Stimulated activated CD8-positive, alpha-beta memory T cell treated with anti-CD3 and anti-CD28 coated beads, Interleukin-7, amount 100 ng/mL, for 48 hours (primary cell): Measurements from ENCODE around the gene TSPAN3.

Experiments used
- DNase-seq, 2 donors: peaks; one replicate each; pipeline ENCODE4 v3.0.0-alpha.2; 2020; ENCODE audit warnings: low read depth in 1 of 2; ENCODE audit errors: extremely low read depth in 1 of 2

Gene TSPAN3

DNA sequence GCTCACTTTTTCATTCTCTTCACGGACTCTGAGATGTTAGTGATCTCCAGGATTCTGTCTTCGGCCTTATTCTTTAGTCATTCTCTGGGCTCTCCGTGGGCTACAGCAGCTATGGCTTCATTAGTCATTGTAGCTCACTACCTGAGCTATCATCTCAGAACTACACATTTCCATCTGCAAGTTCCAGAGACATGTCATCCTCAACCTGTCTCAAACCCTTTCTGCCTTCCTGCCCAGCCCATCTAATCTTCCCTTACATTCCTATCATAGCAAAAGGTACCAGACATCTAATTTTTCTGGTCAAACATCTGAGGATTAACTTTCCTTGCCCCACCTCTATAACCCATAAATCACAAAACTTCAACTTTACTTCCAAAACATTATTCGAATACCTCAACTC is 13.2 kb downstream of the TSPAN3 start:
- no peak for DNase-seq

DNA sequence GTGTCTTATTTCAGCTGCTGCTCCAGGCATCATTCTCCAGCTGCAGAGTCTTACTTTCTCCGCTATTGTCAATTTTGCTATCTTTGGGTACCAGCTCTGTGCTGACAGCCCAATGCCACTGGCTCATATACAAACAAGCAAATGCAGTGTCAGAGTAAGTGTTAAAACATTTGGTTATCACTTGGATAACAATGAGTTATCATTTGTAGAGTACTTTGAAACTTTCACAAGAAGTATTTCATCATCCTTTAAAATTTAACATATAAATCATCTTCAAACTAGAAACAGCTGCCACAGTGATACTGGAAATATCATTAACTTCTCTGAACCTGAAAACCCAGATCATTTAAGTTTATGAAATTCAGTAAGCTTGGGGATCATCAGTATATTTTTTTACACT is 13.8 kb downstream of the TSPAN3 start:
- no peak for DNase-seq

DNA sequence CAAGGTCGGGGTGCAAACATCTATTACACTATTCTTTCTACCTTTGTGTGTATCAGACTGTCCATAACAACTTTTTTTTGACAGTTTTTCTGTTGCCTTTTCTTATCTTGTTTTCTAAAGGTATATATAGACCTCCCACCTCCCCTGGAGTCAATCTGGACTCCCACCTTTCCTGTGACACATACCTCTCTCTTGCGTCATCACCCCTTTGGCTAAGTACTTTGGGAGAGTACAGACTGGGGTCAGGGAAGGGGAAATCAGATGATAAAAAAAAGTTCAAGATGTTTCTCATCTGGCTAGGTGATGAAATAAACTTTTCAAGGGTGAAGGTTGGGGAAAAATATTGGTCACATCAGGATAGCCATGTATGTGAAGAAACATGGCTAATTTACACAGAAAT is 17.2 kb downstream of the TSPAN3 start:
- no peak for DNase-seq

DNA sequence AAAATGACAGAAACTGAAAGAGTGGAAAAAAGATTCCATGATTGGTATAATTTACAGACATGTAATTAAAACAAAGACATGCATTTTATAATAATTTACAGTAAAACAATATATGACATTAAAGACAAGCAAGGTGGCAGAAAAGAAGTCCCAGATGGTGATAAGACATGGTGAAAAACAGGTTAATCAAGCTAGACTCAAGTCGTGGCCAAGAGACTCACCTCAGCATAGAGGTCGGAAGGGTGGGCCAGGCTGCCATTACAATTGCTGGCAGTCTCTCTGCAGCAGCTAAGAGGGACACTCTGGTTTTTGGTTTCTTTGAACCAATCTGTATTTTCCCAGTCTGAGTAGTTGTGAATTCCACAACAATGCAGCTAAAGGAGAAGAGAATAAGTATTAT is 18.4 kb downstream of the TSPAN3 start:
- no peak for DNase-seq

DNA sequence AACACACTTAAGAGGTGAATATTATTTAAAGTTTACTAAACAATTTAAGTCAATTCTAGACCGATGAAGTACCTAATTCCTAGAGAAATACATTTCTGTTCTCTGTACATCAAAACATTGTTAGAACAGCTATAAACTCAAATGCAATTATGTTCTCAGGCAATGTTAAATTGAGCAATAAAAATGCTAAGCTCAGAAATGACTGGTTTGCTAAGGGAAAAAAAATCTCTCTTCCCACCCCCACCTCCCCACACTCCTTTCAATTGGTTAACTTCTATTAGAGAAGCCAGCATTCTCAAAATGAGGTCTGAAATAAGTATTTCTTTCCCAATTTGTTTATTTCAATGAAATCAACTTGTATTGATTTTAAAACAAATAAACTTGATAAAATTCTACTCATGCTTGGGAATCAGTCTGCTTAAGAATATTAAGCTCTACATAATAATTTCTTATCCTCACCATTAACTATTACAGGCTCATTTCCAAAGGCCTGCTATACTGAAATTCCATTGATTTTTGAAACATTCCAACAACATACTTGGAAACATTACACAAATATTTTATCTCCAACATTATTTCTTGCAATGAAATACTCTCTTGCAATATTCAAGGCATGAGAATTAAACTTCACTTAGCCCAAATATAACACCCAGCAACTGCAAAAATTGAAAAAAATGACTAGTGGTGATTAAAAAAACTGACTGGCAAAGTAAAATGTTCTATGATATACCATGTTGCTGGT is 22.6 kb downstream of the TSPAN3 start:
- DNase-seq: no peak

DNA sequence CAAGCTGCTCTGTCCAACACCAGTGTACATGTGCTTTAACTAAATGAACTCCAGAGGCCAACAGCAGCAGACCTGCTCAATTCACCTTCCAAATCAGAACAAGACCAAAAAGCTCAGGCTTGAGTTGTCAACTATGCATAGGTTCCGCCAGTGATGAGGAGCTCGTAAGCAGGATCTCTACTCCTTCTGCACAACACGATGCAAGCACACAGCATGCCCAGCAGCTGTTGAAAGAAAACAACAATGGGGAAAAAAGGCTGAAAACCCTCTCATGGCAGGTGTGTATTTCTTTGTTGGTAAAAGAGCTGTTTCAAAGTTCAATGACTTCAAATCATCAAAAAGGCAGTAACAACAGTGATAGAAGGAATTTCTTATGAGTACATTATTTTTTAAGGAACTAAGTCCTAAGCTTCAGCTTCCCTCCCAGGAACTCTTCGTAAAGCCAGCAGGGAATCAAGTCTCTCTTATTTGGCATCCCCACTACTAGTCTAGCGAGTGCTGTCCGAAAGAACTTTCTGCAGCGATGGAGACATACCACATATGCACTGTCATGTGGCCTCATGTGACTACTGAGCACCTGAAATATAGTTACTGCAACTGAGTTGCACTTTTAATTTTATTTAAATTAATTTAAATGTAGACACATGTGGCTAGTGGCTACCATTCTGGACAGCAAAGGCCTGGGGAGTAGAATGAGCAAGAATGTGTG is 24.1 kb downstream of the TSPAN3 start:
- DNase-seq: no peak

DNA sequence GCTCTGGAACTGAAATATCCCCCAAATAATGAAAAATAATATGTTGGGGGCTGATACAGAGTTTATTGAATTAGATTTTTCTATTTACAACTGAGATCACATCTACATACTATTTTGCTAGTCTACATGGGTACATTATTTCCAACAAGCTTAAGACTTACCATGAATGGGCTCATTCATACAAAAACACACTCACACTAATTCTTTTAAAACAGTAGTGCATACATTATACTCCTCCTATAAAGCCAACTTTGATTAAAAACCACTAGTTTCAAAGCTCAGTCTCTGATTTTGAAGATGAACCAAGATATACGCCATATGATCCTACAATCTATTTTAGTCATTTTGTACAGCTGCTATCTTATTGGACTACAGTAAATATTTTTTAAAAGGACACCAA is 24.9 kb downstream of the TSPAN3 start:
- no peak for DNase-seq

DNA sequence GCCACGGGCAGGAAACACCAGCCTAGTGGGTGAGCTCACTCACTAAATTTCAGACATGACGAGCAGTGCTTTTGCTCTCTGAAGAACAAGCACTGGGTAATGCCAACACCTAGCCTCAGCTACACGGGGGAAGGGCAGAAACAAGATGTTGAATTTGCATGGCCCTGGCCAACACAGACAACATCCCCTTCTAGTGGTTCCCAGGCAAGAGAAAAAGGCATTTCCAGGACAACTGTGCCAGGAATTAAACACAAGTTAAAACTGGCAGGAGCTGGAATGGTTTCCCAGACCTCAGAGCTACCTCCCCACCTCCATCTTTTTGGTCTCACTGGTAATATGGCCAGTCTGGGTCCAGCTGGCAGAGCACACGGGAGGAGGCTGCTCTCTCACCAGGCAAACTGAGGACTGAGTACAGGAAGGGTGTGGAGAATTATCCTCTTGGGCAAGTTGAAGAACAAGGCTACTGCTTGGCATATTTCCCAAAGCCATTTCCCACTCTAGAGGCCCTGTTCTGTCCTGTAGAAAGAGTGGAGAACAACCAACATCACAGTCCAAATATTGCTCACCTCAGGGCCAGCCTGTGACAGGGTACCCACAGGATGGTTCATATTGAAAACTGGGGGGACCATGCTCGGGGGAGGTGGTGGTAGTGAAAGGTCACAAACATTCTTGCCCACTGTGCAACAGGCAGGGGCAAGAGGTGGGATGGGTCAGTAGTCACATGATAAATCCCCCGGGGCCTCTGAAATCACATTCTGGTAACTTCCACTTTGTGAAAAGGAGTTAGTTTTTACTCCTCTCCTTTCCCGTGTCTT is 26.5 kb downstream of the TSPAN3 start:
- DNase-seq: no peak

DNA sequence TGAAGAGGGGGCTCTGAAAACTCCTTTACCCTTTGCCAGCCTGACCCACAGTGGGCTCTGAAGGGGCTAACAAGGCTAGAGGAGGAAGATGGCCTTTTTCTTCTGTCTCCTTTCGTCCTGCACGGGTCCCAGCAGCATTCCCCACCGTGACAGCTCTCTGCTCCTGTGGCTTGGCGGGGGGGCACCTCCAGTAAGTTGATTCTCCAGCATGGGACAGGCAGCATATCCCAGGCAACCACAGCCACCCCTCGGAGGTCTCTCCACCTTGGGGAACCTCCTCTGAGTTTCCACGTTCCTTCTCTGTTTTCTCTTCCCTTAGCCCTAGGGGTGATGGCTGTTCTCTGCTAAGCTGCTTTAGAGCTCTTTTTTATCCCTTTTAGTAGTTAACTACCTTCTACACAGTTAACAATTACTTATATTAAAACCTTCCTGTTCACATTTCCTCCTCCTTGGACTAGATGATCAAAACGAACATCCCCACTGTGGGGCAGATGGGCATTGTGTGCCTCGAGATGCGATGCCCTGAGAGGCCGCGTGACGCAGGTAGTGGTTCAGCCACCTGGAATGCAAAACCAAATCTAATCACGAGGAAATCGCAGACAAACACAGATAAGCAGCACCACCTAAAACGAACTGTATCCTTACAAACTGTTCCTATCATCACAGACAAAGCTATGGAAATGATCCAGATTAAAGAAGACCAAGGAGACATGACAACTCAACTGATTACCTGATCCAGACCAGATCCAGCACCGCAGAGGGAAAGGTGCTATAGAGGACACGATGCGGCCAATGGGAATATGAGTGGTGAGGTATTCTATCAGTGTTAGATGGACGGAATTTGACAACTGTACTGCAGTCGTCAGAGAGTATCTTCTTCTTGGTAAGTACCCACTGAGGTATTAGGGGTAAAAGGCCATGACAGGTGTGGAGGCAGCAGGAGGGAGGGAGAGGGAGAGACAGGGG is 27.7 kb downstream of the TSPAN3 start:
- no peak for DNase-seq

DNA sequence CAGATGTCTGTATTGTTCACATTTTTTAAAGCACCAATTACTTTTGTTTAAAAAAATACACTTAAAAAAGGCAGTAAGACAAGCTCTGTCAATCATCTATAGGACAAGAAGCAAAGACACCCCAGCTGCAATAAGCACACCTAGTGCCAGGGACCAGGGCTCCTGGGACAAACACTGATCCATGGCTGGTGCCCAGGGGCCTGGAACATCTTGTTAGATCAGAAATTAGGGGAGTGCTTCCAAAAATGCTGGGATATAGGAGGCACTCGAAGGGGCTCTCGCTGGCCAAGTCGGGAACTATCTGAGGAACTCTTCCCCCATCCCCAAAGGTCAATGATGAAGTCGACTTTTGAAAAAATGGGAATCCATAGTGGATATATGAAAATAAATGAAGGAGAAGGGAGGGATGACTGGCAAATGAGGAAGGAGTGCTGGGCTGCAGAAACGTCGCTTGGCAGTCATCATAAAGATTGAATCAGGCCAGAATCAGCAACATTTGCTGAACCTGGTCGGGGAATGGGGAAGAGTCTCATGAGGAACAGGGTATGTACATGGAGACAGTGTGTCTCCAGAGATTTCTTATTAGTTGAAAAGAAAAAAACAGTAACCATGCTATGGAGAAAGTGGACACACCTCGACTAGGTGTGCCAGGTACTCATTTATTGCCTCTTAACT is 28.5 kb downstream of the TSPAN3 start:
- DNase-seq: no peak

DNA sequence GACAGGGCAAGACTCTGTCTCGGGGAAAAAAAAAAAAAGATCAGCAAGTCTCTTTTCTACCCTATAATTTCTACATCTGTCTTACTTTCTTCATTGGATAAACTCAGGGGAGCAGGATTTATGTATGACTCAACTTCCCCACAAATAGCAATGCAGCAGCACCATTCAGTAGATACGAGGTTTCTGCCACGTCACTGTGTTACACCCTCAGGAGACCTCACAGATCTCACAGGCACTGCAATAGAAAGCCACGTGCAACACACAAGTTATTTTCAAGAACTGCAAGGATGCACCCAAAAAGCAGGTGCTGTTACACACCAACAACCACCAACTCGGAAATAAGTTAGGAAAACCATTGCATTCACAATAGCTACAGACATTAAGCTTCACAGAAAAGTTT is 30.2 kb downstream of the TSPAN3 start:
- DNase-seq: no peak

DNA sequence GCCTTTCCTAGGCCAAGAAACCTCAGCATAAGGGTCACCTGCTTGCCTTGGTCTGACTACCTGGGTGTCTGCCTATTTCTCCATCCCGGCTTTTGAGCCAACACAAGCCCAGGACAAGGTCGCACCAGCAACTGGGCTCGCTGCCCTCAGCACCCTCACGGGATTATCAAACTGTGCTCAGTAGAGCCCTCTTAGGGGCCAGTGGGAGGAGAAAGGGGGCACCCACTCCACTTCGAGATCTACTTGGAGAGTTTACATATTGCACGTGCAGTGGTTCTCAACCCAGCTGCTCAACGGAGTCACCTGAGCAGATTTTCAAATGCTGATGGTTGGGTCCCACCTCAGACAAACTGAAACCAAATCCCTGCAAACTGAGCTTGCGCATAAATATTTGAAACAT is 31.1 kb downstream of the TSPAN3 start:
- DNase-seq: no peak

DNA sequence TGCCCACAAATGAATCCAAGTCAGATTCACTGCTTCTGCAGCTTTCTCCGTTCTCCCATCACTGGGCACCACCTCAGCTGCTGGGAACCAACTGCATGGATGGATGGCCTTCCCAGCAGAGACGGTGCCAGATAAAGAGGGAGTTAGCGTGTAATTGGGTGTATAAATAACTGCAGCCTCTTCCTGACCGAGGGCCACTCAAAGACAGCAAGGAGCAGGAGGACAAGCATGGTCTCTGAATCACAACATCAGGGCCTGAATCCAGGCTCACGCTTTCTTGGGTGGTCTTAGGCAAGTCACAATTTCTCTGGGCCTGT is 31.7 kb downstream of the TSPAN3 start:
- no peak for DNase-seq

DNA sequence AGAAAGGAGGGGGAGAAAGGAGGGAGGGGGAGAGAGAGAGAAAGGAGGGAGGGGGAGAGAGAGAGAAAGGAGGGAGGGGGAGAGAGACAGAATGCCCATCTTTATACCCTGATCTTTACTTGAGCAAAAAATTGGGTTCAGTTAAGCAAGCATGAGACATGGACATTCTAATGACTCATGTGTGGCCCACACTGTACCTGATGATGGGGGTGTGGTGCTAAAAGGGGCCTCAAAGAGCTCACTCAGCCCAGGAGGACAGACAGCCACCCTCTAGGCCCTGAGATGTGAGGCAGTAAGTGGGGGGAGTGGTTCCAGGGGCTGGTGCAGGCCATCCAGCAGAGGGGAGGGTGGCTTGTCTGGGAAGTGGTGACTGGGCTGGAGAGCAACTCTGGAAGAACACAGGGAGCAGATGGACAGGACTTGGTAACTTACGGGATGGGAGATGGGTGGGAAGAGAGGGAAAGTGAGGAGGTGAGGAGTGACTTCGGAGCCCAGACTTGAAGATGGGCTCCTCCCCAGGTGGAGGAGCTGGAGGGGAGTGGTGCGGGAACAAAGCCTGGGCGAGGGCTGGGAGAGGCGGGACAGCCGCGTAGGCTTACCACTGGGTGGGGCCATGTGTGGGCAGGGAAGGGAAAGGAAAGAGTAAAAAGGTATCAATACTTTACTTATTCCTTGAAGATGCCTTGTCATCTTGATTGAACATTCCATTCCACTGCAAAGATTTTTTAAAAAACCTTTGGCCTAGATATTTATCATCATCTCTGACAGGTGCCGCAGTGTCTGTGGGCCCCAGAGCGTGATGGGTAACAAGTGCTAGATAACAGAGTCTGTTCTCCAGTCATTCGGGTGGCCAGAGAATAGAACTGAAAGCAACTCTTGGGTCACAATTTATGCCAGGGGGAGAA is 32.3 kb downstream of the TSPAN3 start:
- no peak for DNase-seq

DNA sequence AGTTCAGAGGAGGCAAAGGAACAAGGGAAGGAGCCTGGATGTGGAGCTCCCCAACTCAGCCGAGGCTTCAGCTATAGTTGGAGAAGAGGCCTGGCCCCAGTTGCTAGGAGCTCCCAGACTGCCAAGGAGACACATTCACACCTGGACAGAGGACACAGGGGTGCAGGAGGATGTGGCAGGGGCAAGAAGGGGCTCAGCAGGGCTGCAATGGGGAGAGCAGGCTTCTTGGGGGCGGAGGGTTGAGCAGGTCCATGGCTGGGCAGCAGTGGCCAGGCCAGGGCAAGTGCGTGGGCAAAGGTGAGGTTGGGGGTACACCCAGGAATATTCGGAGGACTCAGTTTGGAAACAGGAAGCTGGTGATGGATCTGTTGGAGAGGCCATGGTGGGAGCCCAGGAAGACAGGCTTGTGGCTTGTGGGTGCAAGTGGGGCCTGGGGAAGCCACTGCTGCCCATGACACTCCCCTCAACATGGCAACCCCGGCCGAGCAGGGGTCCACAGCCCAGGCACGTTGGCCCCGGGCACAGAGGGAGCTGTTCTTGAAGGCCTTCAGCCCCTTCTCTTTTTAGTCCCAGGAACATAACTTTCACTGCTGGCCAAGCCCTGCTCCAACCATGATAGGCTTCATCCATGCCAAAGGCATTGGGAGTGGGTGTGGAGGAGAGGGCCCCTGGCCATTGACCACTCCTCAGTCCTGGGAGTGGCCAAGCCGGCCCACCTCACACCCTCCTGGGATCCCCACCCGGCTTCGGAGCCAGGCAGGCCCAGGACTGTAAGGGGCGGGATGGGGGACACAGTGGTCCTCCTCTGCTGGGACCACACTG is 33.3 kb downstream of the TSPAN3 start:
- DNase-seq: no peak

DNA sequence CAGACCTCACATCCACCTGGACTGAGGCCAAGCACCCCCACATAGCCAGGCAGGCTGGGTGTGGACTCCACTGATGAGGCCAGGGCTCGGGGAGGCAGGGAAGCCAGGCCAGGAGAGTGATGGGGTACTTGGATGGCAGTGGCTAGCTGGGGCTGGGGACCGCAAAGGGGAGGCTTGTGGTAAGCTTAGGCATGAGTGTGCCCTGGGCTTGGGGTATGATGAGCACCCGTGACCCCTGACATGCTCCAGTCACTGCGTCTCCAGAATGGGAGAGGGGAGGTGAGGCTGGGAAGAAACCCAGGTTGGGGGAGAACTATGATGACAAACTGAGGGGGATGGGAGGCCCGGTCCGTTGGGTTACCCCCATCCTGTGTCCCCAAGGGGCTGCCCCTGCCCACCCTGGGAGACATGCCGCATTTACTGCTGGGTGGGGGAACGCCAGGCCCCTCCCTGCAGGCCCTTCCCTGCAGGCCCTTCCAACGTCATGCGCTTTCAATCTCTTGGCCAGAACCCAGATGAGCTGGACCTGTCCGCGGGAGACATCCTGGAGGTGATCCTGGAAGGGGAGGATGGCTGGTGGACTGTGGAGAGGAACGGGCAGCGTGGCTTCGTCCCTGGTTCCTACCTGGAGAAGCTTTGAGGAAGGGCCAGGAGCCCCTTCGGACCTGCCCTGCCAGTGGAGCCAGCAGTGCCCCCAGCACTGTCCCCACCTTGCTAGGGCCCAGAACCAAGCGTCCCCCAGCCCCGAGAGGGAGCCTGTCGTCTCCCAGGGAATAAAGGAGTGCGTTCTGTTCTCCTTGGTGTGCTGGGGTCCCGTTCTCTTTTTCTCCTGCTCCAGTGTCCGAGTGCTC is 34.1 kb downstream of the TSPAN3 start:
- DNase-seq: no peak

DNA sequence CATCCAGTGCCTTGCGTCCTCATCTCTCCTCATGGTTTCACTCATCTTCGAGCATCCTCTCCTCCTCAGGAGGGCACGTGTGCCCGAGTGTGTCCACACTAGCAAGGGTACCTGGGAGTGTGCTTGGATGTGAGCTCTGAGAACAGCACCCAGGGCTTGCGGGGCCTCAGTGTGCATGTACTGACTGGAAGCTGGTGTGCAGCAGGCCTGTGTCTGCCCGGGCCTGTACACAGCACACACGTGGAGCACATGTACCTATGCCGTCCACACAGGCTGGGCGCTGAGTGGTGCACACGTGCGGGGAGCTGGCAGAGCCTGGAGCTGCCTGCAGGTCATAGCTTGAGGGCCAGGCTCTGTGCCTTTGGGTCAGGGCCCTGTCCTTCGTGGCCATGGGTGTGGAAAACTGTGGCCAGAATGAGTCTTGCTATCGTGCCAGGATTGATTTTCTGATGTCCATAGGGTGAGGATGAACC is 34.9 kb downstream of the TSPAN3 start:
- no peak for DNase-seq
